ENCODE data around the gene SPRR2F. TPM values are rescaled to one million over a fixed set of nuclear protein-coding genes. Genes with fewer than 3 reads are reported as not detected.

Gene SPRR2F
- total RNA-seq, 1 donor from 2014 or later, result not detected

DNA sequence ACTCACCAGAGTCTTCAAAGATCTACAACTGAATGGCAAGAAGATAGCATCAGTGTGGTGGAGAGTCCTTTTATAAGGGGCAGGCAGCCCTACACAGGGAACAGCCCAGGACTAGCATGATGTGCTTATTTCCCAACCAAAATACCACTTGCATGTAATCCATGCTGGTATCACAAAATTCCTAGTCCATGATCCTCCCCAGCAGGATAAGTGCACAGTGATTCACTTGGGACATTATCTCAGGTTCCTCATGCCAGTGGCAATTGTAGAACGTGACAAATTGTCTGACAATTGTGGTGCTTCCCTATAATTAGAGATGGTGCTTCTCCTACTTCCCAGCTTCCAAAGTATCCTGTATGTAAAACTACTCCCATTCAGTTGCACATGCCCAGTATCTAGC lies 37.5 kb upstream of the SPRR2F start, which contains the start of gene SPRR2G:
SPRR2G (minus strand) TSS at position 45 of the 400 bp plus-strand sequence. CDS start 780 bp downstream, outside the sequence.
- H3K27ac ChIP-seq (ENCODE audit: low read depth, low read length), result no peak within 1 kb of the TSS
- no peak within 1 kb of the TSS for H3K9ac ChIP-seq (ENCODE audit: low read length)
- H3K4me2 ChIP-seq (ENCODE audit: low read length), result no peak within 1 kb of the TSS
- no peaks in the 10 kb centered on the region for H3K4me1 Mint-ChIP-seq (ENCODE audit: low read depth, unreplicated experiment)
- no peaks in the 10 kb centered on the region for H3K9me3 Mint-ChIP-seq (ENCODE audit: unreplicated experiment)
- H3K27ac Mint-ChIP-seq (ENCODE audit: unreplicated experiment), result no peak within 1 kb of the TSS
- no peak within 1 kb of the TSS for H3K4me3 ChIP-seq (ENCODE audit: insufficient read depth, low read depth, low read length)
- H3K27me3 ChIP-seq (ENCODE audit: insufficient read depth, low read length), result no peaks in the 10 kb centered on the region
- FAIRE-seq (no peak), DNase-seq (ENCODE audit: low read depth) (no peak)
- no peaks in the 10 kb centered on the region for H3K36me3 ChIP-seq (ENCODE audit: insufficient read depth, low read length)
- no peak within 1 kb of the TSS for H3K4me3 Mint-ChIP-seq (ENCODE audit: unreplicated experiment)
- H3K9me3 ChIP-seq (ENCODE audit: insufficient read depth, low read depth, low read length), result no peaks in the 10 kb centered on the region
- H4K20me1 ChIP-seq (ENCODE audit: insufficient read depth, low read length), result no peaks in the 10 kb centered on the region
- H3K79me2 ChIP-seq (ENCODE audit: insufficient read depth, low read length), result no peaks in the 10 kb centered on the region
- H3K27me3 Mint-ChIP-seq (ENCODE audit: low read depth, unreplicated experiment), result peaks cover 7% of the 10 kb centered on the region
- no peaks in the 10 kb centered on the region for H3K4me1 ChIP-seq (ENCODE audit: insufficient read depth, low read length)
- H3K36me3 Mint-ChIP-seq (ENCODE audit: low read depth, unreplicated experiment), result no peaks in the 10 kb centered on the region
- H2AFZ ChIP-seq (ENCODE audit: low read depth, low read length), result no peak within 1 kb of the TSS
- no peak for TF ChIP-seq EZH2 (IDR thresholded peaks at IDR 0.05; ENCODE audit: insufficient read depth, low read length)
- TF ChIP-seq, protein P1, sequence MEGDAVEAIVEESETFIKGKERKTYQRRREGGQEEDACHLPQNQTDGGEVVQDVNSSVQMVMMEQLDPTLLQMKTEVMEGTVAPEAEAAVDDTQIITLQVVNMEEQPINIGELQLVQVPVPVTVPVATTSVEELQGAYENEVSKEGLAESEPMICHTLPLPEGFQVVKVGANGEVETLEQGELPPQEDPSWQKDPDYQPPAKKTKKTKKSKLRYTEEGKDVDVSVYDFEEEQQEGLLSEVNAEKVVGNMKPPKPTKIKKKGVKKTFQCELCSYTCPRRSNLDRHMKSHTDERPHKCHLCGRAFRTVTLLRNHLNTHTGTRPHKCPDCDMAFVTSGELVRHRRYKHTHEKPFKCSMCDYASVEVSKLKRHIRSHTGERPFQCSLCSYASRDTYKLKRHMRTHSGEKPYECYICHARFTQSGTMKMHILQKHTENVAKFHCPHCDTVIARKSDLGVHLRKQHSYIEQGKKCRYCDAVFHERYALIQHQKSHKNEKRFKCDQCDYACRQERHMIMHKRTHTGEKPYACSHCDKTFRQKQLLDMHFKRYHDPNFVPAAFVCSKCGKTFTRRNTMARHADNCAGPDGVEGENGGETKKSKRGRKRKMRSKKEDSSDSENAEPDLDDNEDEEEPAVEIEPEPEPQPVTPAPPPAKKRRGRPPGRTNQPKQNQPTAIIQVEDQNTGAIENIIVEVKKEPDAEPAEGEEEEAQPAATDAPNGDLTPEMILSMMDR (IDR thresholded peaks at IDR 0.05; ENCODE audit: insufficient read depth, low read depth, low read length), result no peak

DNA sequence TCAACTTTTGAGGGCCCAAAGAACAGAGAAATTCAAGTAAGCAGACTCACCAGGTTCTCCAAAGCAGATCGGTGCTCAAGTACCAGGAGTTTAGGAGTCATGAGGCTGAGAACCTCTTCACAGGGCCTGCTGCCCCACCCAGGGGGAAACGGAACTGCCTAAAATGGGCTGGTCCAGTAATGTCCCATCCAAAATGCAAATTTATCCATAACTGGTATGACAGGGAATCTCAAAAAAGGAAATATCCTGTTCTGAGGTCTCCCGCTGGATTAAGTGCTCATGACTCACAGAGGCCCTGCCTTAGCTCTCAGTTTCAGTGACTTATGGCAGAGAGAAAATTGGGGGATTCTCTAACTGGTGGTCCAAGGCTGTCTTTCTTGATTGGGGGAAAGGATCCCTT lies 28.1 kb upstream of the SPRR2F start:
- no peaks in the 10 kb centered on the region for H3K36me3 Mint-ChIP-seq (ENCODE audit: low read depth, unreplicated experiment)

DNA sequence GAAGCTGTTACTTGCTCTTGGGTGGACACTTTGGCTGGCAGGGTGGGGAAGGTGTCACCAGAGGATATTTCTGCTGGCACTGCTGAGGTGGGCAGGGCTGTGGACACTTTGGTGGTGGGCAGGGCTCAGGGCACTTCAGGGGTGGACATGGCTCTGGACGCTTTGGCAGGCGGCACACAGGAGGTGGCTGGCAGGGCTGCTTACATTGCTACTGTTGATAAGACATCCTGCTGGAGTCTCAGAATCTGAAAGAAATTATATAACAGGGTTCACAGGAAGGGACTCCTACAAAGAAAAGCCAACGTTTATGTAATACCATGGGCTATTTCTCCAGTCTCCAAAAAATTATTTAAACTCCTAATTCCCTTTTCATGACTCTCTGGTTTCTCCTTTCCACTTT lies 27.2 kb upstream of the SPRR2F start:
- Mint-ChIP-seq H3K4me1 (ENCODE audit: low read depth, unreplicated experiment) (no peaks in the 10 kb centered on the region), H3K27me3 (ENCODE audit: low read depth, unreplicated experiment) (no peaks in the 10 kb centered on the region), H3K27ac (ENCODE audit: unreplicated experiment) (no peak overlapping the region), H3K9me3 (ENCODE audit: unreplicated experiment) (no peaks in the 10 kb centered on the region), H3K36me3 (ENCODE audit: low read depth, unreplicated experiment) (no peaks in the 10 kb centered on the region), H3K4me3 (ENCODE audit: unreplicated experiment) (no peak overlapping the region)
- Histone ChIP-seq H3K79me2 (ENCODE audit: insufficient read depth, low read length) (no peaks in the 10 kb centered on the region), H3K4me1 (ENCODE audit: insufficient read depth, low read length) (no peaks in the 10 kb centered on the region), H3K9me3 (ENCODE audit: insufficient read depth, low read depth, low read length) (no peaks in the 10 kb centered on the region), H3K9ac (ENCODE audit: low read length) (no peak overlapping the region), H3K36me3 (ENCODE audit: insufficient read depth, low read length) (no peaks in the 10 kb centered on the region), H3K4me2 (ENCODE audit: low read length) (no peak overlapping the region), H3K27me3 (ENCODE audit: insufficient read depth, low read length) (no peaks in the 10 kb centered on the region), H2AFZ (ENCODE audit: low read depth, low read length) (no peak overlapping the region), H4K20me1 (ENCODE audit: insufficient read depth, low read length) (no peaks in the 10 kb centered on the region), H3K4me3 (ENCODE audit: insufficient read depth, low read depth, low read length) (no peak overlapping the region), H3K27ac (ENCODE audit: low read depth, low read length) (no peak overlapping the region)
- TF ChIP-seq, protein P1 (IDR thresholded peaks at IDR 0.05; ENCODE audit: insufficient read depth, low read depth, low read length), result no peak
- no peak for TF ChIP-seq EZH2 (IDR thresholded peaks at IDR 0.05; ENCODE audit: insufficient read depth, low read length)
- DNase-seq (ENCODE audit: low read depth), result no peak
- FAIRE-seq, result no peak

More for the DNA sequence above, 28.1 kb upstream of the SPRR2F start:
- Mint-ChIP-seq H3K4me1 (ENCODE audit: low read depth, unreplicated experiment) (no peaks in the 10 kb centered on the region), H3K9me3 (ENCODE audit: unreplicated experiment) (no peaks in the 10 kb centered on the region), H3K27me3 (ENCODE audit: low read depth, unreplicated experiment) (no peaks in the 10 kb centered on the region), H3K4me3 (ENCODE audit: unreplicated experiment) (no peak overlapping the region), H3K27ac (ENCODE audit: unreplicated experiment) (no peak overlapping the region)
- Histone ChIP-seq H4K20me1 (ENCODE audit: insufficient read depth, low read length) (no peaks in the 10 kb centered on the region), H3K4me1 (ENCODE audit: insufficient read depth, low read length) (no peaks in the 10 kb centered on the region), H3K4me2 (ENCODE audit: low read length) (no peak overlapping the region), H3K79me2 (ENCODE audit: insufficient read depth, low read length) (no peaks in the 10 kb centered on the region), H3K27me3 (ENCODE audit: insufficient read depth, low read length) (no peaks in the 10 kb centered on the region), H3K27ac (ENCODE audit: low read depth, low read length) (no peak overlapping the region), H3K9me3 (ENCODE audit: insufficient read depth, low read depth, low read length) (no peaks in the 10 kb centered on the region), H3K36me3 (ENCODE audit: insufficient read depth, low read length) (no peaks in the 10 kb centered on the region), H2AFZ (ENCODE audit: low read depth, low read length) (no peak overlapping the region), H3K9ac (ENCODE audit: low read length) (no peak overlapping the region), H3K4me3 (ENCODE audit: insufficient read depth, low read depth, low read length) (no peak overlapping the region)
- no peak for DNase-seq (ENCODE audit: low read depth)
- FAIRE-seq, result no peak
- TF ChIP-seq, protein P1 (IDR thresholded peaks at IDR 0.05; ENCODE audit: insufficient read depth, low read depth, low read length), result no peak
- no peak for TF ChIP-seq EZH2 (IDR thresholded peaks at IDR 0.05; ENCODE audit: insufficient read depth, low read length)

Measured in astrocyte (in vitro differentiated cells and primary cell).